BE2C (cell line): ENCODE measurements around the gene OTOP2.

ENCODE experiments used
- DNase-seq: peaks from one replicate; pipeline ENCODE4 v3.0.0-alpha.2; 2020
- H3K27me3 ChIP-seq: fragments of 250-450 bp; sonication (Bioruptor Pico); 2 replicates; pipeline ENCODE4 v1.5.1; 2020; ENCODE audit warnings: mild to moderate bottlenecking
- H3K36me3 ChIP-seq: fragments of 250-450 bp; sonication (Bioruptor Pico); 2 replicates; pipeline ENCODE4 v1.5.1; 2020; ENCODE audit warnings: mild to moderate bottlenecking
- H3K4me1 ChIP-seq: fragments of 250-450 bp; sonication (Bioruptor Pico); 2 replicates; pipeline ENCODE4 v1.5.1; 2020
- H3K4me3 ChIP-seq: 2 replicates; pipeline ENCODE4 v1.5.1; 2011; ENCODE audit warnings: low read depth, low read length
- H3K9me3 ChIP-seq: fragments of 250-450 bp; sonication (Bioruptor Pico); 2 replicates; pipeline ENCODE4 v1.5.1; 2020
- CTCF ChIP-seq: IDR thresholded peaks from 2 replicates; pipeline ENCODE4 v1.5.1; 2012; ENCODE audit warnings: mild to moderate bottlenecking, low read depth, low read length

The OTOP2 gene

GRCh38 chr17:74919440-74920305 is 4.4 kb upstream of the OTOP2 start:
- no peak for DNase-seq
- Histone ChIP-seq H3K27me3 (peaks cover 24% of the 10 kb centered on the region), H3K4me3 (no peak overlapping the region), H3K9me3 (no peaks in the 10 kb centered on the region), H3K36me3 (no peaks in the 10 kb centered on the region), H3K4me1 (no peaks in the 10 kb centered on the region)
- no peak for TF ChIP-seq CTCF

- Histone ChIP-seq H3K9me3 (no peaks in the 10 kb centered on the region), H3K27me3 (peaks cover 30% of the 10 kb centered on the region), H3K4me3 (no peak overlapping the region), H3K4me1 (no peaks in the 10 kb centered on the region), H3K36me3 (no peaks in the 10 kb centered on the region)
- DNase-seq = no peak
- TF ChIP-seq CTCF = no peak
Observed at GRCh38 chr17:74920306-74920620, 3.8 kb upstream of the OTOP2 start.

- no peak for TF ChIP-seq CTCF
- H3K9me3 ChIP-seq = no peaks in the 10 kb centered on the region
- peaks cover 33% of the 10 kb centered on the region for H3K27me3 ChIP-seq
- H3K4me3 ChIP-seq = no peak overlapping the region
- H3K36me3 ChIP-seq = no peaks in the 10 kb centered on the region
- H3K4me1 ChIP-seq = no peaks in the 10 kb centered on the region
- DNase-seq = no peak
Observed at GRCh38 chr17:74920642-74921025, 3.4 kb upstream of the OTOP2 start.

- no peak for DNase-seq
- Histone ChIP-seq H3K36me3 (no peaks in the 10 kb centered on the region), H3K9me3 (no peaks in the 10 kb centered on the region), H3K4me3 (no peak overlapping the region), H3K27me3 (peaks cover 38% of the 10 kb centered on the region), H3K4me1 (no peaks in the 10 kb centered on the region)
- no peak for TF ChIP-seq CTCF
Observed at GRCh38 chr17:74921026-74921681, 2.9 kb upstream of the OTOP2 start.

GRCh38 chr17:74921769-74922168 is 2.3 kb upstream of the OTOP2 start:
- Histone ChIP-seq H3K36me3 (no peaks in the 10 kb centered on the region), H3K4me1 (no peaks in the 10 kb centered on the region), H3K27me3 (peaks cover 42% of the 10 kb centered on the region), H3K4me3 (no peak overlapping the region), H3K9me3 (no peaks in the 10 kb centered on the region)
- no peak for TF ChIP-seq CTCF
- DNase-seq = no peak

- Histone ChIP-seq H3K9me3 (no peaks in the 10 kb centered on the region), H3K36me3 (no peaks in the 10 kb centered on the region), H3K27me3 (peaks cover 46% of the 10 kb centered on the region), H3K4me3 (no peak overlapping the region), H3K4me1 (no peaks in the 10 kb centered on the region)
- no peak for DNase-seq
- TF ChIP-seq CTCF = no peak
Observed at GRCh38 chr17:74922172-74922571, 1.9 kb upstream of the OTOP2 start.
